RWPE2 (cell line): ENCODE results near the gene CEP112.
"Not testable (repeated sequence)": the region's sequence is repeated elsewhere in the genome, so short reads cannot be mapped to it uniquely, and the experiment has no call there.

Experiments
- ATAC-seq: fragments of 200-7000 bp; cut with Tn5 transposase; 3 replicates; pipeline ENCODE4 v1.9.1; 2021; ENCODE audit warnings: low read depth
- DNase-seq: peaks from one replicate; pipeline ENCODE4 v3.0.0-alpha.2; 2020; ENCODE audit warnings: low spot score
- H3K27ac ChIP-seq: fragments of 450-650 bp; 2 replicates; pipeline ENCODE4 v1.5.1; 2017; ENCODE audit warnings: mild to moderate bottlenecking; ENCODE audit not compliant: poor library complexity, severe bottlenecking
- H3K27me3 ChIP-seq: fragments of 250-450 bp; sonication (Bioruptor Pico); 2 replicates; pipeline ENCODE4 v1.5.1; 2021; ENCODE audit warnings: mild to moderate bottlenecking, moderate library complexity; ENCODE audit not compliant: insufficient read depth, poor library complexity, severe bottlenecking
- H3K36me3 ChIP-seq: fragments of 250-450 bp; sonication (Bioruptor Pico); 2 replicates; pipeline ENCODE4 v1.5.1; 2020; ENCODE audit warnings: low read depth, mild to moderate bottlenecking, moderate library complexity
- H3K4me1 ChIP-seq: fragments of 250-450 bp; sonication (Bioruptor Pico); 2 replicates; pipeline ENCODE4 v1.5.1; 2021; ENCODE audit warnings: mild to moderate bottlenecking, moderate library complexity; ENCODE audit not compliant: insufficient read depth, poor library complexity, severe bottlenecking
- H3K4me3 ChIP-seq: fragments of 250-450 bp; sonication (Bioruptor Pico); 2 replicates; pipeline ENCODE4 v1.5.1; 2021; ENCODE audit warnings: mild to moderate bottlenecking, moderate library complexity; ENCODE audit not compliant: severe bottlenecking
- H3K9me3 ChIP-seq: fragments of 250-450 bp; sonication (Bioruptor Pico); 2 replicates; pipeline ENCODE4 v1.5.1; 2021; ENCODE audit warnings: mild to moderate bottlenecking, moderate library complexity; ENCODE audit not compliant: severe bottlenecking
- TF ChIP-seq, protein P1 (sequence below): fragments of 450-650 bp; IDR thresholded peaks from one replicate; pipeline ENCODE4 v1.5.1; 2017; ENCODE audit warnings: mild to moderate bottlenecking, moderate library complexity; ENCODE audit not compliant: poor library complexity, severe bottlenecking

Gene CEP112

DNA sequence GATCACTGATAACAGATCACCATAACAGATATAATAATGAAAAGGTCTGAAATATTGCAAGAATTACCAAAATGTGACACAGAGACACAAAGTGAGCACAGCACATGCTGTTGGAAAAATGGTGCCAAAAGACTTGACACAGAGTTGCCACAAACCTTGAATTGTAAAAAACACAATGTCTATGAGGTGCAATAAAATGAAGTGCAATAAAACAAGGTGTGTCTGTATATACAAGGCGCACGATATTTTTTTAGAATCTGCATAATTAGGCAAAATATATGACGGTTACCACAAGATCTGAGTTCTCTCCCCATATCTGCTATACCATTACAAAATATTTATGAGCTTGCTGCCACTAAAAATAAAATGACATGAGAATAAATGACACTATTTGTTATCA, 458.6 kb downstream of the CEP112 start:
- no peak overlapping the region for H3K27ac ChIP-seq
- H3K4me3 ChIP-seq, result no peak overlapping the region
- no peaks in the 10 kb centered on the region for H3K9me3 ChIP-seq
- no peaks in the 10 kb centered on the region for H3K4me1 ChIP-seq
- TF ChIP-seq, protein P1, sequence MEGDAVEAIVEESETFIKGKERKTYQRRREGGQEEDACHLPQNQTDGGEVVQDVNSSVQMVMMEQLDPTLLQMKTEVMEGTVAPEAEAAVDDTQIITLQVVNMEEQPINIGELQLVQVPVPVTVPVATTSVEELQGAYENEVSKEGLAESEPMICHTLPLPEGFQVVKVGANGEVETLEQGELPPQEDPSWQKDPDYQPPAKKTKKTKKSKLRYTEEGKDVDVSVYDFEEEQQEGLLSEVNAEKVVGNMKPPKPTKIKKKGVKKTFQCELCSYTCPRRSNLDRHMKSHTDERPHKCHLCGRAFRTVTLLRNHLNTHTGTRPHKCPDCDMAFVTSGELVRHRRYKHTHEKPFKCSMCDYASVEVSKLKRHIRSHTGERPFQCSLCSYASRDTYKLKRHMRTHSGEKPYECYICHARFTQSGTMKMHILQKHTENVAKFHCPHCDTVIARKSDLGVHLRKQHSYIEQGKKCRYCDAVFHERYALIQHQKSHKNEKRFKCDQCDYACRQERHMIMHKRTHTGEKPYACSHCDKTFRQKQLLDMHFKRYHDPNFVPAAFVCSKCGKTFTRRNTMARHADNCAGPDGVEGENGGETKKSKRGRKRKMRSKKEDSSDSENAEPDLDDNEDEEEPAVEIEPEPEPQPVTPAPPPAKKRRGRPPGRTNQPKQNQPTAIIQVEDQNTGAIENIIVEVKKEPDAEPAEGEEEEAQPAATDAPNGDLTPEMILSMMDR, result no peak
- no peak for ATAC-seq
- no peaks in the 10 kb centered on the region for H3K36me3 ChIP-seq
- no peak for DNase-seq
- no peaks in the 10 kb centered on the region for H3K27me3 ChIP-seq

DNA sequence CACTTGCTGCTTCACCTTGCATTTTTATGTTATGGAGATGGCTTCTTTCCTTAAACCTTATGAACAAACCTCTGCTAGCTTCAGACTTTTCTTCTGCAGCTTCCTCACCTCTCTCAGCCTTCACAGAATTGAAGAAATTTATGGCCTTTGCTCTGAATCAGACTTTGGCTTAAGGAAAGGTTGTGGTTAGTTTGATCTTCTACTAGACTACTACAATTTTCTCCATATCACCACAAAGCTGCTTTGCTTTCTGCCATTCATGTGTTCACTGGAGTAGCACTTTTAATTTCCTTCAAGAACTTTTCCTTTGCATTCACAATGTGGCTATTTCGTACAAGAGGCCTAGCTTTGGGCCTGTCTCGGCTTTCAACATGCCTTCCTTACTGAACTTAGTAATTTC, 459.3 kb downstream of the CEP112 start:
- not testable (repeated sequence) for DNase-seq, H3K27ac ChIP-seq, ATAC-seq, H3K9me3 ChIP-seq, H3K4me1 ChIP-seq, H3K27me3 ChIP-seq, H3K4me3 ChIP-seq, H3K36me3 ChIP-seq

DNA sequence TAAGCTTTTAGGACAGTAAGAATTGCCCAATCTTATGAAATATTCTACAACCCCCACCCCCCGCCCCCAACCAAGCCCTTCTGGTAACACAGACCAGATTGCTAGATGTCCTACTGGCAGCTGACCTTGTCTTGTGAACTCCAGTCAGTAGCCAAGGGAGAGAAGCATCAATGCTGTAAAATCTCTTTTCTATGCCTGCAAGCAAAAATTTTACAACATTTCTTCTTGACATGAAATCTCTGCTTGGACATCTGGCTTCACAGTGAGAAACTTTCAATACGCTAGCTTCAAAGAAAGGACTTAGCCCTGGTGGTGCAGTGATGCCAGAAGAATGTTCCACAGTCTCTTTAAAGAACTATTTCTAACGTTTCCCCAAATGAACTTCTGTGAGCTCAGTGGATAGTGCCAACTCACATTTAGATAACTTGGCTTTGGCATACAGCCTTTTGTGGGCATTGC, 461.2 kb downstream of the CEP112 start:
- ATAC-seq, result no peak
- no peaks in the 10 kb centered on the region for H3K9me3 ChIP-seq
- H3K27me3 ChIP-seq, result no peaks in the 10 kb centered on the region
- TF ChIP-seq, protein P1, result no peak
- H3K4me3 ChIP-seq, result no peak overlapping the region
- H3K27ac ChIP-seq, result no peak overlapping the region
- DNase-seq, result no peak
- H3K4me1 ChIP-seq, result no peaks in the 10 kb centered on the region
- H3K36me3 ChIP-seq, result no peaks in the 10 kb centered on the region

DNA sequence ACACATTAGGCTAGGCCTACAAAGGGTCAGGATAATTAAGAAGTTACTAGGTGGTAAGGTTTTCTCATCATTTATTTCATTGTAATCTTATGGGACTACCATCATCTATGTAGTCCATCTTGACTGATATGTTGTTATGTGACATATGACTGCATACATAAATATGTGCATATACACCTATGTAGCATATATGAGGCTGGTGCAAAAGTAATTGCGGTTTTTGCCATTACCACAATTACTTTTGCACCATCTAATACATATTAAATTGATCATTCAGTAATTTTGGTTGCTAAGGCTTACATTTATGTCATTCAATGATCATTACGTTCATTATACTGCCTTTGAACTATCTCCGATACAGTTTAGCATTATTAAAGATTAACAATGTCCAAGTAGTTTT, 462.7 kb downstream of the CEP112 start:
- ATAC-seq (no peak), DNase-seq (no peak)
- TF ChIP-seq, protein P1, result no peak
- no peak overlapping the region for H3K27ac ChIP-seq
- H3K4me1 ChIP-seq, result no peaks in the 10 kb centered on the region
- H3K27me3 ChIP-seq, result no peaks in the 10 kb centered on the region
- H3K9me3 ChIP-seq, result no peaks in the 10 kb centered on the region
- no peak overlapping the region for H3K4me3 ChIP-seq
- no peaks in the 10 kb centered on the region for H3K36me3 ChIP-seq

DNA sequence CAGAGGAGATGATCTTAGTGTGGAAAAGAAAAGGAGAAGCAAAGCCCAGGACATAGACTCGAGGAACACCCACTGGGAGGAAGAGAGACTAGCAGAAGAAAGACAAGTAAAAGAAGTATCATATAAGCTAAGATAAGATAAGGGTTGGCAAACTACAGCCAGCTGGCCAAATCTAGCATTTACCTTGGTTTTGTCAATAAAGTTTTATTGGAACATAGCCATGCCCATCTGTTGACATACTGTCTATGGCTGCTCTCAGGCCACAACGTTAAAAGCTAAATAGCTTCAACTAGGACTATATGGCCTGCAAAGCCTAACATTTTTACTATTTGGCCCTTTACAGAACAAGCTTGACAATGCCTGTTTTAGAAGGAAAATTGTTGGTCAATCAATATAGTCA, 464.1 kb downstream of the CEP112 start:
- TF ChIP-seq, protein P1, result no peak
- DNase-seq, result no peak
- no peak overlapping the region for H3K27ac ChIP-seq
- H3K9me3 ChIP-seq, result no peaks in the 10 kb centered on the region
- ATAC-seq, result no peak
- no peak overlapping the region for H3K4me3 ChIP-seq
- no peaks in the 10 kb centered on the region for H3K27me3 ChIP-seq
- H3K36me3 ChIP-seq, result no peaks in the 10 kb centered on the region
- H3K4me1 ChIP-seq, result no peaks in the 10 kb centered on the region
